ENCODE measurements around the gene ITPR1.

- TF ChIP-seq CTCF (IDR thresholded peaks at IDR 0.05; ENCODE audit: low read depth, low read length, missing input control) (no peak), RAD21 (IDR thresholded peaks at IDR 0.05) (no peak), TAF1 (conservative IDR thresholded peaks at IDR 0.05) (no peak), ATF3 (IDR thresholded peaks at IDR 0.05) (no peak)
These were observed 223.1 kb downstream of the ITPR1 start for GRCh38 chr3:4716266-4716665.
